BLaER1 treated with 17β-estradiol and CSF1 and Interleukin-3, amounts not matched to agents 10 nM and 100 nM (cell line): ENCODE results near the gene GPR150.

Experiments
- H3K27ac ChIP-seq, 11 experiments: shearing (Covaris generic); formaldehyde crosslinking; 2 replicates each; pipeline ENCODE4 v1.8.1; 2022
- H3K27me3 ChIP-seq, 11 experiments: shearing (Covaris generic); formaldehyde crosslinking; 2 replicates each; pipeline ENCODE4 v1.8.1; 2022
- H3K36me3 ChIP-seq, 11 experiments: shearing (Covaris generic); formaldehyde crosslinking; 2 replicates each; pipeline ENCODE4 v1.8.1; 2022
- H3K4me1 ChIP-seq, 10 experiments: shearing (Covaris generic); formaldehyde crosslinking; 2 replicates each; pipeline ENCODE4 v1.8.1; 2022
- H3K4me2 ChIP-seq, 11 experiments: shearing (Covaris generic); formaldehyde crosslinking; 2 replicates each; pipeline ENCODE4 v1.8.1; 2022
- H3K4me3 ChIP-seq, 10 experiments: shearing (Covaris generic); formaldehyde crosslinking; 2 replicates each; pipeline ENCODE4 v1.8.1; 2022
- H3K9ac ChIP-seq, 11 experiments: shearing (Covaris generic); formaldehyde crosslinking; 2 replicates each; pipeline ENCODE4 v1.8.1; 2022
- H3K9me3 ChIP-seq, 11 experiments: shearing (Covaris generic); formaldehyde crosslinking; replicated peaks in 1 of 11; 2 replicates each; pipeline ENCODE4 v1.8.1; 2022
- H4K20me1 ChIP-seq, 11 experiments: shearing (Covaris generic); formaldehyde crosslinking; 2 replicates each; pipeline ENCODE4 v1.8.1; 2022
- Cebpa-rat ChIP-seq, 11 experiments: shearing (Covaris generic); IDR thresholded peaks; 2 replicates each; pipeline ENCODE4 v1.8.1; 2022

GPR150 gene

GRCh38 chr5:95669540-95669939 lies 49.7 kb downstream of the GPR150 start:
- no peak for TF ChIP-seq Cebpa-rat (IDR thresholded peaks at IDR 0.05)
- Histone ChIP-seq H4K20me1 (no peaks in the 10 kb centered on the region), H3K27me3 (no peaks in the 10 kb centered on the region), H3K9ac (no peak overlapping the region), H3K9me3 (no peaks in the 10 kb centered on the region), H3K4me1 (peaks cover 0 to 42% (median 18%) of the 10 kb centered on the region in 10 experiments; a peak in 15 of 20 replicates), H3K4me2 (no peak overlapping the region; a peak in 1 of 22 replicates), H3K4me3 (no peak overlapping the region), H3K27ac (no peak overlapping the region), H3K36me3 (no peaks in the 10 kb centered on the region)

GRCh38 chr5:95669985-95670384 lies 50.1 kb downstream of the GPR150 start:
- H3K36me3 ChIP-seq, result no peaks in the 10 kb centered on the region
- H3K4me1 ChIP-seq, result peaks cover 0 to 42% (median 18%) of the 10 kb centered on the region in 10 experiments; a peak in 15 of 20 replicates
- TF ChIP-seq Cebpa-rat (IDR thresholded peaks at IDR 0.05), result no peak
- H3K4me3 ChIP-seq, result no peak overlapping the region
- H3K4me2 ChIP-seq, result no peak overlapping the region
- H3K9me3 ChIP-seq, result no peaks in the 10 kb centered on the region
- no peaks in the 10 kb centered on the region for H4K20me1 ChIP-seq
- no peak overlapping the region for H3K9ac ChIP-seq
- H3K27ac ChIP-seq, result no peak overlapping the region
- no peaks in the 10 kb centered on the region for H3K27me3 ChIP-seq

DNA sequence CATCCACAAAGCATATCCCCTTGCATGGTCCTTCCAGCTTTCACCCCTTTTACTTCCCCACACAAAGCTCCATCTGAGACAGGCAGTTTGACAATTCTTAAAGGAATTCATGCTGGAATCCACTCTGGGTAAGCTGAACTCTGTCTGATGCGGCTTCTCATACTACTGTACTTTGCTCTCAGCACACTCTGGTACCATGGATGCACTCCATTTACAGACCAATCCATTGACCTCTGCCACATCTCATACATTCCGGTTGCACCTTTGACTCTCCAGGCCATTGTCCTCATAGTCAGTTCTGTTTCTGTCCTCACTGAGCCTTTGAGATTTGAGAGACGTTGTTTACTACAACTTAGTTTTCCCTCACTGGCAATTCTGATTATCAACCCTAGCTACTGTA lies 50.7 kb downstream of the GPR150 start:
- Histone ChIP-seq H3K9me3 (no peaks in the 10 kb centered on the region), H3K9ac (no peak overlapping the region), H4K20me1 (no peaks in the 10 kb centered on the region), H3K4me2 (no peak overlapping the region), H3K36me3 (no peaks in the 10 kb centered on the region), H3K4me3 (no peak overlapping the region), H3K27ac (no peak overlapping the region), H3K4me1 (peaks cover 0 to 42% (median 18%) of the 10 kb centered on the region in 10 experiments; a peak in 15 of 20 replicates), H3K27me3 (no peaks in the 10 kb centered on the region)
- no peak for TF ChIP-seq Cebpa-rat (IDR thresholded peaks at IDR 0.05)
